Stimulated activated naive CD4-positive, alpha-beta T cell treated with Interleukin-2 at 50 U/mL for 16 hours (primary cell): ENCODE data around the gene SGMS1.
"Not testable (repeated sequence)": the region's sequence is repeated elsewhere in the genome, so short reads cannot be mapped to it uniquely, and the experiment has no call there.

ENCODE experiments used
- DNase-seq: peaks from one replicate; lab custom pipeline; 2025; lab: John Stamatoyannopoulos, UW

The SGMS1 gene

DNA sequence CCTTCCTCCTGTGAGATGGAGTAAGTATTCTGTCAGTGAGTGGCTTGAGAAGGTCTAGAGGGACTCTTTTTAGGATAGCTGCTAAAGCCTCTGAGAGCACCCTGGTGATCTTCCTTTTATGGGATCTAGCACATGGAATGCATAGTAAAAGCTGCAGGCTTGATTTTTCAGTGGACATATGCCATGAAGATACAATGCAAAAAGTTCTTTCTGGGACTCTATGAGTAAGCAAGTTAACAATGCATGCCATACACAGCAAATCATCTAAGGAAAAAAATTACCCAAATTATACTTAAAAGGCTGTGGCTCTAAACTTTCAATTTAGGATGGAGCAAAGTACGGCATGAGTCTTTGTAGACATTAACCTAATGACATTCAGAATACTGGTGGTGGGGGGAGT lies 154.5 kb downstream of the SGMS1 start:
- no peak for DNase-seq

DNA sequence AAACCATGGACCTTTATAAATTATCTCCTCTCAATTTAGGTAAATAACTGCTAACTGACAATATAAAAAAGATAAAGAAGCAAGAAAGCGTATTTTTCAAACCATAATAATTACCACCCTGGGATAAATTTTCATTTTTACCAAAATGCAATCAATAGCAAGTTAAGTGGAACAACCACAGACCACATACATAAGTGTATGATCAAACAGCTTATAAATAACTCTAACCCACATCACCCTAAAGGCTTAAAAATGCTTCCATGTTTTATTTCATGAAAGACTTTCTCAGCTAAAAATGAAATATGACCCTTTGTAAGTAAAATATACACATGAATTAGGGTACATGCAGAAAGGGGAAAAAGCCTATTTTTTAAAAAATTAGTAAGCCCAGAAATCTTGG lies 156.5 kb downstream of the SGMS1 start:
- no peak for DNase-seq

DNA sequence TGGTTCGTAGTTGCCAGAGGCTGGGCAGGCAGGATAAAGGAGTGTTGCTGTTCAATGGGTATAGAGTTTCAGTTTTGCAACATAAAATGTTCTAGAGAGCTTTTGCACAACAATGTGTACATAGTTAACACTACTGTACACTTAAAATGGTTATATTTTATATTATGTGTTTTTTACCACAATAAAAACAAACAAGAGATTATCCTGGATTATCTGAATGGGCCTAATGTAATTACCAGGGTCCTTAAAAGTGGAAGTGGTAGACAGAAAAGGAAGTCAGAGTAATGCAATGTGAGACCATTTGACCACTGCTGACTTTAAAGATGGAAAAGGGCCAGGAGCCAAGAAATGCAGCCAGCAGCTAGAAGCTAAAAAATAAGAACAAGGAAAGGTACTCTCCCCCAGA lies 159.7 kb downstream of the SGMS1 start:
- no peak for DNase-seq

DNA sequence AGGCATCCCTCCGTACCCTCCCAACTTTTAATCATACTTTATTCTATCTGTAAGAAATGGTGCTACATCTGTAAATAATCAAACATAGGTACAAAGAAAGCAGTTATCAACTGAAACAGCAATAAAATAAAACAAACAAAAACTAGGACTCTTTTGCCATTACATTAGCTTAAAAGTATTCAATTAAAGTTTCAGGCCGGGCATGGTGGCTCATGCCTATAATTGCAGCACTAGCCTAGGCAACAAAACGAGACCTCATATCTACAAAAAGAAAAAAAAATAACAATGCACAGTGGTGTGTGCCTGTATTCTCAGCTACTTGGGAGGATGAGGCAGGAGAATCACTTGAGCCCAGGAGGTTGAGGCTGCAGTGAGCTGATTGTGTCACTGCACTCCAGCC lies 161.9 kb downstream of the SGMS1 start:
- no peak for DNase-seq

DNA sequence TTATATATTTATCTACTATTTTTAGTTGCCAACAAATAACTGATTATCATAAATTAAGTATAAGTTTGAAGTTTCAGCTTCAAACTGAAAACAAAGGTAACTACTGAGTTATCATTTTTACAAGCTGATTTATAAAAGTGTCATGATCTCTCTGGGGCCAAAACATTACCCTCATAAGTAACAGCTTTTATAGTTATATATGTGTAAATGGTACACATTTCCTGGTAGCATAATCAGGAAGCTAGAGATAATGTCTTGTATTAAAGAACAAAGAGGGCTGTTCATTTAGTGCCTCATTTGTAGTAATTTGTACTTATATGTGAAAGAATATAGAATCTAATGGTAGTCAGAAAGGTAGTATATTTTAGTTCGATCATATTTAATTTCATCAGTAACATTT lies 162.6 kb downstream of the SGMS1 start:
- no peak for DNase-seq

DNA sequence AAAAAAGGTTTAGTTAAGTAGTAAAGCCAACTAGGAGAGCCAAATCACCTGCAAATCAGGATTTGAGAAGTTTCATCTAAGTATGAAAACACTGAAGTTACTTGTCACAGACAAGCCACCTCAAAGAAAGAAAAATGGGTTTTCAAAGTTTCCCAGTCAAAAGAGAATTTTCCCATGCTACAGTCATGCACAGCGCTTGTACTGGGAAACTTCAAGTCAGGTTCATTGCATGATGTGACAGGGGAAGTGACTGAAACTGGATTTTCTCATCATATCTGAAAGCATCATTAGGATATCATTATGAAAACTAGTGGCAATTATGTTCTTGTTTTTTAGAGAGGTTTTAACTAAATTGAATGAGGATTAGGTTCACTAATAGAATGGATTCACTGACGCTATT lies 167.0 kb downstream of the SGMS1 start:
- no peak for DNase-seq

DNA sequence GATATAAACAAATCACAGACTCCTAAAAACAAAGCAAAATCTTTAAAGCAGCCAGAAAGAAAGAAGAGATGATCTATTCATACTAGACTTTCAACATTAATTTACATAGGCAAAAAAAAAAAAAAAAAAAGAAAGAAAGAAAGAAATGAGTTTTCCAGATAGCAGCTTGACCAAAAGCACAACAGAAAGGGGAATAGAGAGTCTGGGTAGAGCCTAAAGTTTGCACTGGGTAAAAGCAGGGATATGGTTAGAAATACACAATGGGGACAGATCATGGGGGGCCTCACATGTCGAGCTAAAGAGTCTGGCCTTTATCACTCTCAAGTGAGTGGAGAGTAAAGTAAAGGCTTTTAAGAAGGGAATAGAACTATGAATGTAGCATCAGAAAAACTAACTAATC lies 169.8 kb downstream of the SGMS1 start:
- no peak for DNase-seq

DNA sequence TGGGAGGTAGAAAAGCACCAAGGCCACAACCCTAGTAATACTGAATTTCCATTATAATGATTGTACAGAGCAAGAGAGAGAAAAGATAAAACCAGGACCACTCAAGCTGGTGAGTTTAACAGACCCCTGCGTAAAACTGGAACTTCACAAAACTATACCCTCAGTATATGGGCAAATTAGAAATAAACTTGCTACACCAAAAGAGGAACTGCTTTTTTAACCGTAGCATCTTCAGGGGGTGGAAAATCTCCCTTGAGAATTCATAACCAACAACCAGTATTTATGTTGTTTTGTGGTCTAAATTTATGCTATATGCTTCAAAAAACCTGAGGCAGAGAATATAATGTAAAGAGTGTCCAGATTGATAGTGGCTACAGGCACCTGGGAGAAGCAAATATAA lies 171.2 kb downstream of the SGMS1 start:
- no peak for DNase-seq

DNA sequence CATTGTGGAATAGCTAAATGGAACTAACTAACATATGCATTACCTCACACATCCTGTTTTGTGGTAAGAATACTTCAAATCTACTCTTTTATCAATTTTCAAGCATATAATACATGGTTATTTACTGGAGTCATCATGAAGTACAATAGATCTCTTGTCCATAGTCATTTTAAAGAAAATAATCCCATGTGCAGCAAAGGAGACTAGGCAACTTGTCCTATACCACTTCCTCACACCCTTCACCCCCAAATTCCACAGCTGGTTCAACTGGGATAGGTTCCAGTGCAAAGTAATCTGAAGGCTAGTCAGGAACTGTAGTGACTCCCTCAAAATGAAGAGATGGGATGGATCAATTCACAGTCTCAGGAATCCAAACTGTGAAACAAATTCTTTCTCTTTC lies 176.1 kb downstream of the SGMS1 start:
- DNase-seq: no peak

DNA sequence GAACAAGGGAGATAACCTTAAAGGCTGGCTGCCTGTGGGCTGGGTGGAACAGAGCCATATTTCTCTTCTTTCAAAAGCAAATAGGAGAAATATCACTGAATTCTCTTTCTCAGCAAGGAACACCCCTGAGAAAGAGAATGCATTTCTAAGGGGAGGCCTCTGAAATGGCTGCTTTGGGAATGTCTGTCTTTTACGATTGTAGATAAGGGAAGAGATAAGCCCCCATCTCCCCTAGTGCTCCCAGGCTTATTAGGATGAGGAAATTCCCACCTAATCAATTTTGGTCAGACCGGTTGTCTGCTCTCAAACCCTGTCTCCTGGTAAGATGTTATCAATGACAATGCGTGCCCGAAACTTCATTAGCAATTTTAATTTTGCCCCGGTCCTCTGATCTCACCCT lies 178.0 kb downstream of the SGMS1 start:
- not testable (repeated sequence) for DNase-seq

DNA sequence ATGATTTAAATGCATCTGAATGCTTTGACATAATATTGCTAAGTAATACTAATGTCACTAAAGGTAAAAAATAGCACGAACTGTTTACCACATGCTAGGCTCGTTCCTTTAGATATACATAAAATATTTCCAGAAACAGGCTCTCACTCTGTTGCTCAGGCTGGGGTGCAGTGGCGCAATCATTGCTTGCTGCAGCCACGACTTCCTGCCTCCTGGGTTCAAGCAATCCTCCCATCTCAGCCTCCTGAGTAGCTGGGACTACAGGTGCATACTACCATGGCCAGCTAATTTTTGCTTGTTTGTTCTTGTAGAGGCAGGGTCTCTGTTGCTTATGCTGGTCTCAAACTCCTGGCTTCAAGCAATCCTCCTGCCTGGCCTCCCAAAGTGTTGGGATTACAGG lies 183.3 kb downstream of the SGMS1 start:
- DNase-seq: no peak

DNA sequence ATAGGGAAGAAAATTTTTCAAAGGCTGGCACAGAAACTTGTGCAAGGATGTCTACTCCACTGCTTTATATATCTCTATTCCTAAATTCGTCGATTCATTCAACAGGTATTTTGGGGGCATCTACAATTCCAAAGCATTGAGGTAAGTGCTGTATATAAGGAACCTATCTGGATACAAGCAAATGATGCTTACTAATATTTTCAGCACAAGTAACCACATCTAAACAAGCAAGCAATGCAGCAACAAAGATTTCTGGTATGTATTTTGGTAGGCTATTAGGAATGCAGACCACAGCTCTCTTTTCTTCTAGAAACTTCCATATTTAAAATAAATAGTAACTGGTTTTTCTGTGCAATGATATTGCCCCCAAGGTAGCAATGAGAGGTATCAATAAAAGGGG lies 183.9 kb downstream of the SGMS1 start:
- no peak for DNase-seq

DNA sequence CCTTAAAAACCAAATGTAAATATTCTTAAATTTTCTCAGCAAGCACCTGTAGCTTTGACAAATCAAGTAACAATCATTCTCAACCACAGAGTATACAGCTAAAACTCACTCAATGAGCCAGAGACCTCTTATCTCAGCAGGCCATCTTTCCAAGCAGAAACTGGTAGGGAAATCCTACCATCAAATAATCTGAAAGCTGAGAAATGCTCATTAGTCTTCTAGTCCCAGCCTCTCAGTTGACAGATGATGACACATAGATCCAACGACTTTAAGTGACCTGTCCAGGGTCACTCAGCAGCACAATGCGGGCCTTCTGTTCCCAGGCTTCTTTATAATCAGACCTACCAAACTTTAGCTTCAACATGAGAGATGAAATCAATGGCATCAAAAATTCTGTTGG lies 184.6 kb downstream of the SGMS1 start:
- DNase-seq: no peak

DNA sequence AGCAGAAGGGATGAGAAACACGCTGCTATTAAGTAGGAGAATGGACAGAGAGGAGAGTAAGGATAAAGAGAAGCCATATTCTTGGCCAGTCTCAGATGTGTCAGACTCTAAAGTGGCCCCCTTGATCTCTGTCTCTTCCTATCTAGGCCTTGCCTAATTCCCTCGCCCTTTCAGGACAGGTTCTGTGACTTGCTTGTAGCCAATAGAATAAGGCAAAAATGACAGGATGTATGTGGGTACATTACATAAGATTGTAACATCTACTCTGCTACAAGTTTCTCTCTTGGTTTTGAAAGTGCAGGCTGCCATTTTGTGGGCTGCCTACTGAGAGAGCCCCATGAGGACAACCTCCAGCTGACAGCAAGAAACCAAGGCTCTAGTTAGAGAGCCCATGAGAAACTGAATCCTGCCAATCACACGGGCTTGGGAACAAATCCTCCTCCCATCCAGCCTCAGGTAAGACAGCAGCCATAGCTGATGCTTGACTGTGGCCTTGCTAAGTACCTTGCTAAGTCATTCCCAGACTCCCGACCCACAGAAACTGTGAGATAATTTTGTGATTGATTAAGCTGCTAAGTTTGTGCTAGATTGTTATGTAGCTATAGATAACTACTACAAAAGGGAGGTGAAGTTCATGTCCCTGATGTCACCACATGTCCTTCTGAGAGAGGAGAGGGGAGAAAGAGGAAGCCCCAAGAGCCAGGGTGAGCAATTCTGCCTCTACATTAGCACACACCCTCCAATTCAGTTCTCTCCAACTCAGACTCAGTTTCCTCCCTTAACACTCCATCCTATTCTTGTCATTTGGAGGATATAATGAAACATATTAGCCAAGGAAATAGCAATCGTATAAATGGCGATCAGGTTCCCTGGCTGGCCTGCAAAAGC lies 185.5 kb downstream of the SGMS1 start:
- no peak for DNase-seq

DNA sequence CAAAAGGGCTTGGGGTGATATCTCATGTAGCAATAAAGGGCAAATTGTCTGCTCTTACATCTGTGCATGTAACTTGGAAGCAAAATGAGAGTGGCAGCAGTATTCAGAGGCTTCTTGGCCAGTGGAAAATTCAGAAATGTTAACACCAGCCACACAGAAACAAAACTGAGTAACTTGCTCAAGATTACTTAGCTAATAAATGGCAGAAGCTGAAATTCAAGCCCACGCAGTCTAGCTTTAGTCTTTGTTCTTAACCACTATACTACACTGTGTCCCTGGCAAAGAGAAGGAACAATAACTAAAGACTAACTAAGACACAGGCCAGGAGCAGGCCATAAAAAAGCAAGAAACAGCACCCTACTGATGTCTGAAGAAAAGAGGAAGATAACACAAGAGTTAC lies 186.5 kb downstream of the SGMS1 start:
- DNase-seq: no peak

DNA sequence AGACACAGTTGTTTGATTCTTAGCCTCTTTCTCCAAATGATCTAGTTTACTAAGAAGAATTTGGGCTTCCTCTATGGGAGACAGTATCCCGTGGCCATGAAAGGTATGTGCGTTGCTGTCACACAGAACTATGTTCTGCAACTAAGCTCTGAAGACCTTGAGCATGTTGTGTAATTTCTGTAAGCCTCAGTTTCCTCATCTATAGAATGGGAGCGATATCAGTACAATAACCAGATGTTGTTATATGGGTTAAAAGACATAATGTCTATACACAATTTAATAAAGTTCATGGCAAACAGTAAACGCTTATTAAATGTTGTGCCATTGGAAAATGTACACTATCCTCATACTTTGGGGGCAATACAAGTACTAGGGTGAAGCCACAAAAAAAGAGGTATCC lies 187.0 kb downstream of the SGMS1 start:
- no peak for DNase-seq

DNA sequence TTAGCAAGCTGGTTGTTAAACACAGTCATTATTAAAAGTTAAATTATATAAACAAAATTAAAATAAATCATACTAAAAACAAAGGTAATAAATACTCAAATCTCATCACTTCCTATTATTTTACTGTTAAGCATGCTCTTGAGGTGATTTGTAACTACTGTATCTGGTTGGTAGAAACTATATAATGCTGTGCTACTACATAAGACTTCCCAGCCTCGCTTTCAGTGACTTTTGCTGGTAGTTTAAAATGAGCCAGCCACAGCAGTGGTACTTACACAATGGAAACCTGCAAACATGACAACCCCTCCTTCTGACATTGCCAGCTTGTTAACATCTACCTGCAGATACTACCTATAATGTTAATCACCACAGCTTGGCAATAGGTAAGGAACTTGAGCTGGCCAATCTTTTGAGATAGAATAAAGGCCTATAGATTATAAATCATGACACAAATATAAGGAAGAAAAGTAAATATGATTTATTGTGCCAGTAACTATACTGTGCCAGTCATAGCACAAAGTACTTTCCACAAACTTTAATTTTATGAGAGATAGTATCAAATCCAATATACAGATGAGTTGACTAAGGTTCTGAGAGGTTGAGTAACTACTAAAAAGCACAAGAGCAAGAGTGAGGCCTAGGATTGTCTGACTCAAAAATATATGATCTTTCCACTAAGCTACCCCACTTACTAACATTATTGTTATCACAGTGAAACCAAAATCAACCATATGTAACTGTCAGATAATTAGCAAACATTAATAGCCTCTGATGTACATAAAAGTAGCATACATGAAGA lies 191.3 kb downstream of the SGMS1 start:
- DNase-seq: no peak

DNA sequence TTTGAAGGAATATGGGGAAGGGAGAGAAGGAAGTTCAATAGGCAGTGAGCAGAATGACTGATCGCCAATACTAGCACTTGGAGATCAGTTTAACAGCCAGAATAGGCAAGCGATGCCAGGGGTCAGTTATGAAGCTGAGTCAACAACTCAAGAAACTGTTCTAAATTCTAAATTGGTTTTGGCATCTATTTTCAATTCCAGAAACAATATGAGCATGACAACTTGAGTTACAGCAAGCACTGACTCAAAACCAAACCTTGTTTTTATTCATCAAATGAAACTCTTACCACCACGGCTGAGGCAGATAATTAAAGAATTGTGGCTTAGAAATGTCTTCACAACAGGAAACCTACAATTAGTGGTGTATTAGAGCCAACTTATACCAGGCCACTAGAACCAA lies 192.0 kb downstream of the SGMS1 start:
- DNase-seq: peak; percentile 25

DNA sequence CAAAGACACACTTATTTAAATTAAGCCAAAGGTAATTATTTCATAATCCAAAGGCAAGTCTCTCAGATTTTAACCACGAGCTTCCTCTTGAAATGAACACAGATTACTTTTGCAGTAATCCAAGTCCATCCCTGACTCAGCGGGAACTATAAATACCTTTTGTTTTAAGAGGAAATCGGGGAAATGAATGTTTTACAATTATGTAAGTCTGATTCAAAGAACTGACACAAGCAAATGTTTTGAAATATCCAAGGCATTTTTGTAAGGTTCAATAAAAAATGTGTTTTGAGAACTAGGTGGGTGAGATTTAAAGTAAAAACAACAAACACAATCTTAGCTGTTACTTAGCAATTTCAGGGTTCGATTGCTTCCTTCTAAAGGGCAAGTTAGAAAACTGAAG lies 192.6 kb downstream of the SGMS1 start:
- no peak for DNase-seq

DNA sequence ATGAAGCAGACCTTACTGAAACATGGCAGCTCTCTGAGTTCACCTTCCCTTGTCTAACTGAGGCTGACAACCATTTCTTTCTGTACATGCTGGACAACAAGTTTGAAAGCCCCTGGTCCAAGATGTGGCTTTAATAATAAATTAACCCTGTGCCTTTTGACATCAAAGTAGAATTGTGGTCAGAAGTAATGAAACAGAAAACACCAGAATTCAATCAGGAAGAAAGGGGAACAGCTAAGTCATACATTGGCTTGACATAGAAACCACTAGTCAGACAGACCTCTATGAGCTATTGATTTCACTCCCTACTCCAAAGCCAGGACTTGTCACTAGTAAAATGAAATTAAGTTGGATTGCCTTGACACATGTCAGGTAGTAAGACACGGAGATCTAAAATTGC lies 197.3 kb downstream of the SGMS1 start:
- DNase-seq: no peak

DNA sequence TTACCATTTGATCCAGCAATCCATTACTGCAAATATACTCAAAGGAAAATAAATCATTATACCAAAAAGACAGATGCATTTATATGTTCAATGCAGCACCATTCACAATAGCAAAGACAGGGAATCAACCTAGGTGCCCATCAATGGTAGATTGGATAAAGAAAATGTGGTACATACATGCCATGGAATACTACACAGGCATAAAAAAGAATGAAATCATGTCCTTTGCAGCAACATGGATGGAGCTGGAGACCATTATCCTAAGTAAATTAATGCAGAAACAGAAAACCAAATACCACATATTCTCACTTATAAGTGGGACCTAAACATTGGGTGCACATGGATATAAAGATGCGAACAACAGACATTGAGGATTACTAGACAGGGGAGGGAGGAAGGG lies 198.5 kb downstream of the SGMS1 start:
- not testable (repeated sequence) for DNase-seq

DNA sequence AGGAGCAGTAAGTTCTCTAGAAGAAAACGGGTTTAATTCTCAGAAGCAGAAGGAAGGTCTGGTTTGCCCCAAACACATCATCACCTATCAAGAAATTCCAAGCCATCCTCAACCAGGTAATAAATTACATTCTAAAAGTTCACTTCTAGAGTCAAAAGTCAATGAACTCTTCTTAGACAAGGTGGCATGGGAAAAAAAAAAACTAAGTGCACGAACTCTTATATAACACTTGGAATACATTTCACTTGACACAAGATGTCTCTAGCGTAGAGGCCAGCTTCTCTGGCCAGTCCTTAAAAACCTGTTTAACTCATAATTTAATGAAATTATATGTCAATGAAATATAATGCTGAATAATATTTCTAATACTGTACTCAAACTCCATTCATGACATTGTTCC lies 200.3 kb downstream of the SGMS1 start:
- no peak for DNase-seq

DNA sequence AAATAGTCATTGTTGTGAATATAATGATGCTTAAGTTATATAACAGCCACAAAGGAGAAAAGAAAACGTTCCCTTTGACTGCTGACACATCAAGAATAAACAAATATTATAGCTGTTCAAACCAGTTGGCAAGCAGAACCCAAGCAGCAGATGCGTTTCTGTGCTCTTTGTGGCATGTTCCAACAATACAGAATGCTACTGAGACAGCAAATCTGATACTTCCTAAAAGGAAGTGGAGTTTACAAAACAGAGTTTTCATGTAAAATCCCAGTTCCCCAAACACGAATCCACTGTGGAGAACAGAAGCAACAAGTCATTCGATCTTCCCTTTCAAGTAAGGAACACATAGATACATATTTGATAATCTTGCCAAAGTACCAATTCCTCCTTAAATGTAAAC lies 201.5 kb downstream of the SGMS1 start:
- no peak for DNase-seq
